Amniotic stem cell (primary cell): ENCODE results near the gene CYP24A1.

ENCODE experiments used
- DNase-seq: peaks from one replicate; lab custom pipeline; 2025; lab: John Stamatoyannopoulos, UW

CYP24A1 gene

GRCh38 chr20:54112221-54112884 is 61.4 kb downstream of the CYP24A1 start:
- DNase-seq = no peak

GRCh38 chr20:54111460-54111859 is 62.3 kb downstream of the CYP24A1 start:
- no peak for DNase-seq

GRCh38 chr20:54110457-54110856 is 63.3 kb downstream of the CYP24A1 start:
- DNase-seq = no peak

GRCh38 chr20:54110041-54110440 is 63.7 kb downstream of the CYP24A1 start:
- DNase-seq = no peak

- DNase-seq = no peak
Observed at GRCh38 chr20:54108817-54109216, 65.0 kb downstream of the CYP24A1 start.

- no peak for DNase-seq
Observed at GRCh38 chr20:54108326-54108642, 65.5 kb downstream of the CYP24A1 start.

- no peak for DNase-seq
Observed at GRCh38 chr20:54107600-54108325, 66.0 kb downstream of the CYP24A1 start.

GRCh38 chr20:54107181-54107580 is 66.6 kb downstream of the CYP24A1 start:
- DNase-seq = no peak

- DNase-seq = no peak
Observed at GRCh38 chr20:54106162-54106561, 67.6 kb downstream of the CYP24A1 start.

- no peak for DNase-seq
Observed at GRCh38 chr20:54105653-54106052, 68.1 kb downstream of the CYP24A1 start.

GRCh38 chr20:54104781-54105180 is 69.0 kb downstream of the CYP24A1 start:
- DNase-seq = no peak

- DNase-seq = no peak
Observed at GRCh38 chr20:54103762-54104600, 69.8 kb downstream of the CYP24A1 start.
